CD14-positive monocyte (primary cell): ENCODE results near the gene CLEC4M. TPM values are rescaled to one million over a fixed set of nuclear protein-coding genes. Genes with fewer than 3 reads are reported as not detected.
"Not testable (repeated sequence)": the region's sequence is repeated elsewhere in the genome, so short reads cannot be mapped to it uniquely, and the experiment has no call there.

Experiments used
- DNase-seq, 3 donors: peaks; one replicate each; pipeline ENCODE4 v3.0.0-alpha.2; 2011 to 2022
- H2AFZ ChIP-seq: 2 replicates; pipeline ENCODE4 v1.6.0; 2012; ENCODE audit warnings: mild to moderate bottlenecking, low read depth, low read length, inconsistent platforms; ENCODE audit not compliant: insufficient read depth, poor library complexity, severe bottlenecking
- H3K27ac ChIP-seq, 2 donors: 1 replicate in 1 of 2; 2 replicates in 1 of 2; pipeline ENCODE4 v1.5.1; 2012 to 2013; ENCODE audit warnings: low read length in 2 of 2, control low read depth in 1 of 2, inconsistent platforms in 1 of 2, low read depth in 1 of 2, mild to moderate bottlenecking in 1 of 2
- H3K27me3 ChIP-seq, 2 donors: one replicate each; pipeline versions ENCODE4 v1.6.0 to v1.6.1; 2011 to 2013; ENCODE audit warnings: low read length in 2 of 2; ENCODE audit not compliant: control insufficient read depth in 2 of 2, insufficient read depth in 2 of 2
- H3K36me3 ChIP-seq, 2 donors: replicated peaks in 1 of 2; 1 replicate in 1 of 2; 2 replicates in 1 of 2; pipeline versions ENCODE4 v1.5.1 to v1.6.1; 2012 to 2013; ENCODE audit warnings: low read length in 2 of 2, control low read depth in 1 of 2, inconsistent platforms in 1 of 2, mild to moderate bottlenecking in 1 of 2; ENCODE audit not compliant: insufficient read depth in 2 of 2, control insufficient read depth in 1 of 2
- H3K4me1 ChIP-seq, 2 donors: 1 replicate in 1 of 2; 2 replicates in 1 of 2; pipeline versions ENCODE4 v1.5.1 to v1.6.1; 2012 to 2013; ENCODE audit warnings: low read length in 2 of 2, control low read depth in 1 of 2, inconsistent platforms in 1 of 2, mild to moderate bottlenecking in 1 of 2, moderate library complexity in 1 of 2; ENCODE audit not compliant: insufficient read depth in 2 of 2, control insufficient read depth in 1 of 2
- H3K4me2 ChIP-seq: replicated peaks from 2 replicates; pipeline ENCODE3; 2012; ENCODE audit warnings: low read length, moderate library complexity, mild to moderate bottlenecking; ENCODE audit not compliant: poor library complexity, severe bottlenecking; ENCODE audit errors: extremely low read depth
- H3K4me3 ChIP-seq, 3 experiments: fragments of 200-600 bp in 1 of 3; sonication (generic) in 1 of 3; replicated peaks in 1 of 3; 1 replicate in 2 of 3; 2 replicates in 1 of 3; pipeline ENCODE4 v1.5.1; 2011 to 2013; ENCODE audit warnings: low read length in 3 of 3, mild to moderate bottlenecking in 3 of 3, control low read depth in 2 of 3, low read depth in 2 of 3, inconsistent platforms in 1 of 3, moderate library complexity in 1 of 3
- H3K79me2 ChIP-seq: 2 replicates; pipeline ENCODE4 v1.6.0; 2012; ENCODE audit warnings: mild to moderate bottlenecking, control low read depth, inconsistent platforms, low read length, moderate library complexity; ENCODE audit not compliant: insufficient read depth
- H3K9ac ChIP-seq: 2 replicates; pipeline ENCODE4 v1.6.0; 2017; ENCODE audit warnings: low read length, mild to moderate bottlenecking; ENCODE audit not compliant: insufficient read depth, poor library complexity, severe bottlenecking
- H3K9me3 ChIP-seq, 2 donors: replicated peaks in 1 of 2; 1 replicate in 1 of 2; 2 replicates in 1 of 2; pipeline versions ENCODE4 v1.5.1 to v1.6.1; 2012 to 2013; ENCODE audit warnings: low read length in 2 of 2, control low read depth in 1 of 2; ENCODE audit not compliant: control insufficient read depth in 1 of 2, insufficient read depth in 1 of 2
- H4K20me1 ChIP-seq: 2 replicates; pipeline ENCODE4 v1.6.0; 2012; ENCODE audit warnings: mild to moderate bottlenecking, low read length, control low read depth, moderate library complexity; ENCODE audit not compliant: insufficient read depth
- H3K27ac Mint-ChIP-seq, 7 donors: one replicate each; pipeline ENCODE4 v1.8.0; 2020; ENCODE audit warnings: mild to moderate bottlenecking in 7 of 7, mixed read lengths in 7 of 7, moderate library complexity in 6 of 7, inconsistent platforms in 2 of 7
- H3K27me3 Mint-ChIP-seq, 3 donors: one replicate each; pipeline ENCODE4 v1.8.0; 2021 to 2022; ENCODE audit warnings: low read depth in 3 of 3, mild to moderate bottlenecking in 3 of 3, mixed read lengths in 3 of 3, moderate library complexity in 3 of 3, inconsistent platforms in 1 of 3
- H3K36me3 Mint-ChIP-seq, 2 donors: one replicate each; pipeline ENCODE4 v1.8.0; 2020; ENCODE audit warnings: mixed read lengths in 2 of 2, inconsistent platforms in 1 of 2, mild to moderate bottlenecking in 1 of 2
- H3K4me1 Mint-ChIP-seq: one replicate; pipeline ENCODE4 v1.8.0; 2020; ENCODE audit warnings: mild to moderate bottlenecking, mixed read lengths
- H3K4me3 Mint-ChIP-seq, 2 donors: one replicate each; pipeline ENCODE4 v1.8.0; 2020; ENCODE audit warnings: mild to moderate bottlenecking in 2 of 2, mixed read lengths in 2 of 2, moderate library complexity in 1 of 2
- H3K9me3 Mint-ChIP-seq, 7 donors: one replicate each; pipeline ENCODE4 v1.8.0; 2020 to 2022; ENCODE audit warnings: mixed read lengths in 7 of 7, mild to moderate bottlenecking in 6 of 7, moderate library complexity in 6 of 7, inconsistent platforms in 2 of 7
- CTCF ChIP-seq: fragments of 200-600 bp; IDR thresholded peaks from one replicate; pipeline ENCODE4 v1.8.0; 2022; ENCODE audit warnings: antibody characterized with exemption, mild to moderate bottlenecking
- WGBS: methylation state at CpG from one replicate; pipeline ENCODE4 v1.1.5; 2013; ENCODE audit warnings: missing lambda C conversion rate; ENCODE audit not compliant: insufficient coverage; 5-methylcytosine and 5-hydroxymethylcytosine counted together
- intact Hi-C, 2 donors: fragments of 100-400 bp; cut with micrococcal nuclease; formaldehyde crosslinking; loops; one replicate each; pipeline versions ENCODE4 v1.15.0 to v1.15.1; 2023
- polyA plus RNA-seq, 3 donors: library from polyadenylated mRNA; depleted of rRNA in 1 of 3; unstranded in 2 of 3; stranded (reverse) in 1 of 3; fragments of 300-500 nt in 2 of 3; fragments of >200 nt in 1 of 3; fragmentation: Illumina TruSeq in 2 of 3; gene quantifications; 1 replicate in 2 of 3; 2 replicates in 1 of 3; pipeline ENCODE4 v1.2.3, GENCODE V29; 2012 to 2021

The CLEC4M gene
- polyA plus RNA-seq, 3 donors: not detected

GRCh38 chr19:7744199-7744786 is 18.8 kb upstream of the CLEC4M start:
- H3K27me3 Mint-ChIP-seq: peaks cover 0 to 16% (median 7%) of the 10 kb centered on the region in 3 donors
- WGBS: 76% methylated on average over 4 of the region's 5 CpGs
- peaks cover 0 to 5% (median 2%) of the 10 kb centered on the region in 7 donors for H3K9me3 Mint-ChIP-seq
- Histone ChIP-seq H3K79me2 (no peaks in the 10 kb centered on the region), H3K9me3 (no peaks in the 10 kb centered on the region), H3K36me3 (no peaks in the 10 kb centered on the region), H3K4me3 (no peak overlapping the region), H2AFZ (no peak overlapping the region), H3K9ac (no peak overlapping the region), H3K27ac (no peak overlapping the region), H3K4me2 (no peak overlapping the region), H3K27me3 (no peaks in the 10 kb centered on the region), H4K20me1 (no peaks in the 10 kb centered on the region), H3K4me1 (peaks cover 32 to 38% of the 10 kb centered on the region in 2 donors)
- no peak for TF ChIP-seq CTCF
- no peak overlapping the region for H3K4me3 Mint-ChIP-seq
- intact Hi-C loops: loop anchor here in 1 of 2 donors (5.0 kb wide), 1 partner anchor 47 kb away; no protein-coding TSS in a partner anchor
- H3K36me3 Mint-ChIP-seq: peaks cover 2% of the 10 kb centered on the region in 2 donors
- DNase-seq: no peak
- H3K4me1 Mint-ChIP-seq: peaks cover 45% of the 10 kb centered on the region
- no peak overlapping the region for H3K27ac Mint-ChIP-seq

DNA sequence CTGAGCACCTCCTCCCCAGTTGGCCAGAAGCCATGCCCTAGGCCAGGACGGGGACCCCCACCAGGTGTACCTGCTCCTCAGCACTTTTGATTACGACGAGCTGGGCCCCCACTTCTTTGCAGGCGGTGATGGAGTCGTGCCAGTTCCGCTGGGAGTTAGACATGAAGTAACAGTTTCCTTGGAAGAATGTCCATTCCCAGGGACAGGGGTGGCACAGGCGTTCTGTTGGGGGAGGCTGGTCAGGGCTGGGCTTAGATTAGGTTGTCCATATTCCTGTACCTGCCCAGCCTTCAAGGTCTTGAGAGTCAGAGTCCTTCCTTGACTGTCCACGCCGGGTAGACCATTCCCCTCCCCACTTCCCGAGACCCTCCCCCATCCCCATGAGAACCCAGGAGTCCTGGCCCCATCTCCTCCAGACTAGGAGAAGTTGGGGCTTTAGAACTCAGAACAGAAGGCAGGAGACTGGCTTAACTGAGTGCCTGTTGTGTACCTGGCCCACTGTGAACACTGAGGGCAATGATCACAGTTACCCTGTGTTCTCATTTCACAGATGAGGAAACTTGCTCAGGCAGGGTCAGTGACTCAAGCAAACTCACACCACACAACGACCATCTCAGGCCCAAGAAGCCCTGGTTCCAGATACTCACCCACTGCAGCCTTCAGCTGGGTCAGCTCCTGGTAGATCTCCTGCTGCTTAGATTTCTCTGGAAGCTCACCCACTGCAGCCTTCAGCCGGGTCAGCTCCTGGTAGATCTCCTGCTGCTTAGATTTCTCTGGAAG is 18.0 kb upstream of the CLEC4M start:
- Mint-ChIP-seq H3K4me3 (no peak overlapping the region), H3K4me1 (peaks cover 38% of the 10 kb centered on the region), H3K36me3 (peaks cover 2% of the 10 kb centered on the region in 2 donors), H3K27ac (no peak overlapping the region), H3K9me3 (peaks cover 0 to 5% (median 2%) of the 10 kb centered on the region in 7 donors), H3K27me3 (peaks cover 0 to 15% (median 7%) of the 10 kb centered on the region in 3 donors)
- H3K9ac ChIP-seq: no peak overlapping the region
- H3K27me3 ChIP-seq: no peaks in the 10 kb centered on the region
- no peak overlapping the region for H3K27ac ChIP-seq
- DNase-seq: peak in 1 of 3 donors; percentile 27
- no peak overlapping the region for H2AFZ ChIP-seq
- WGBS: 77% methylated on average over 7 of the region's 12 CpGs
- intact Hi-C loops: loop anchor here in 1 of 2 donors (5.0 kb wide), 3 partner anchors 37 to 52 kb away; no protein-coding TSS in a partner anchor
- no peak overlapping the region for H3K4me2 ChIP-seq
- no peaks in the 10 kb centered on the region for H3K36me3 ChIP-seq
- no peak for TF ChIP-seq CTCF
- H3K79me2 ChIP-seq: no peaks in the 10 kb centered on the region
- H4K20me1 ChIP-seq: no peaks in the 10 kb centered on the region
- no peaks in the 10 kb centered on the region for H3K9me3 ChIP-seq
- peaks cover 25 to 30% of the 10 kb centered on the region in 2 donors for H3K4me1 ChIP-seq
- H3K4me3 ChIP-seq: no peak overlapping the region

DNA sequence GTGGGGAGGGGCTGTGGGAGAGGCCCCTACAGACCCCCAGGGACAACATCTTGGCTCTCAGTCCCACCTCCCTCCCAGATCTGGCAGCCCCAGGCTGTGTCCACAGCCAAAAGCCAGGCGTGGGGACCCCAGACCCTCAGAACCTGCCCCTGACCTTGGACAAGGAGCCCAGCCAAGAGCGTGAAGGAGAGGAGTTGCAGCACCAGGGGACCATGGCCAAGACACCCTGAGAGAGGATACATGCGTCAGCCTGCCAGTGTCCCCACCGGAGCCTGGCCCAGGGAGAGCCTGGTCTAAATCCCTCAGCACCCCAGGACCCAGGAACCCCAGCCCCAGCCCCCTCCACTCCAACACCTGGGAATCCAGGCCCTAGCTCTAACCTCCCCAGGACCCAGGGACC is 16.7 kb upstream of the CLEC4M start:
- H3K27me3 Mint-ChIP-seq, H4K20me1 ChIP-seq, H3K27me3 ChIP-seq, DNase-seq, H3K79me2 ChIP-seq, H3K4me3 Mint-ChIP-seq, H3K4me3 ChIP-seq, H3K36me3 ChIP-seq, H3K27ac ChIP-seq, H2AFZ ChIP-seq, H3K4me2 ChIP-seq, H3K36me3 Mint-ChIP-seq, H3K9ac ChIP-seq, H3K9me3 Mint-ChIP-seq, H3K9me3 ChIP-seq: not testable (repeated sequence)
- H3K4me1 ChIP-seq: peaks cover 20 to 25% of the 10 kb centered on the region in 2 donors
- intact Hi-C loops: loop anchor here in 1 of 2 donors (5.0 kb wide), 2 partner anchors 36 to 51 kb away; no protein-coding TSS in a partner anchor
- WGBS: 86% methylated on average over 4 of the region's 4 CpGs
- H3K4me1 Mint-ChIP-seq: peaks cover 35% of the 10 kb centered on the region
- H3K27ac Mint-ChIP-seq: peak overlapping the region in 2 of 7 donors; percentile 26 to 70
